ENCODE data around the gene DAB2IP. TPM values are rescaled to one million over a fixed set of nuclear protein-coding genes. Genes with fewer than 3 reads are reported as not detected.

DAB2IP gene
- total and polyA plus RNA-seq, 2 of the 4 experiments (the other 2 are of a cell fraction) = 5.6 to 17.2 TPM

GRCh38 chr9:121774715-121775613, 123.5 kb downstream of the DAB2IP start (continued):
- no peak for TF ChIP-seq MXI1 (IDR thresholded peaks at IDR 0.05; ENCODE audit: borderline replicate concordance, low read depth, low read length)

GRCh38 chr9:121776001-121776738, 124.7 kb downstream of the DAB2IP start:
- Histone ChIP-seq H2AK9ac (replicated peaks; ENCODE audit: low read depth, low read length, poor library complexity) (no peak overlapping the region), H4K5ac (ENCODE audit: low read depth, low read length) (no peak overlapping the region), H2BK120ac (ENCODE audit: low read depth, low read length) (no peak overlapping the region), H2BK15ac (ENCODE audit: low read depth, low read length) (no peak overlapping the region), H3K18ac (ENCODE audit: low read depth, low read length) (no peak overlapping the region), H3K9me3 (ENCODE audit: control insufficient read depth, insufficient read depth, low read length) (0 out of 2 replicates have a peak, but pooled peaks cover 3% of the 10 kb centered on the region), H2BK20ac (ENCODE audit: low read depth, low read length) (no peak overlapping the region), H3K9ac (ENCODE audit: low read depth, low read length) (no peak overlapping the region), H2AK5ac (ENCODE audit: low read depth, low read length) (no peak overlapping the region), H3K56ac (ENCODE audit: extremely low read depth, insufficient read depth, low read length) (no peak overlapping the region), H3K4ac (ENCODE audit: low read depth, low read length) (no peak overlapping the region), H3K27ac (ENCODE audit: insufficient read depth, low read length) (no peak overlapping the region), H3K23ac (ENCODE audit: low read depth, low read length) (no peak overlapping the region), H3K9me1 (ENCODE audit: insufficient read depth, low read length) (peaks cover 3% of the 10 kb centered on the region; the same call in 1 of the 2 replicates), H3K4me2 (ENCODE audit: low read depth, low read length) (no peak overlapping the region), H3K27me3 (ENCODE audit: control insufficient read depth, insufficient read depth, low read length) (no peaks in the 10 kb centered on the region), H3K4me3 (ENCODE audit: insufficient read depth, low read depth, low read length) (no peak overlapping the region), H4K8ac (ENCODE audit: low read depth in 2 of 2, low read length in 2 of 2) (no peak overlapping the region), H3K36me3 (ENCODE audit: control insufficient read depth, insufficient read depth, low read length) (peaks cover 61% of the 10 kb centered on the region), H2AFZ (replicated peaks; ENCODE audit: low read length, poor library complexity) (no peak overlapping the region), H4K91ac (ENCODE audit: insufficient read depth, low read depth, low read length) (no peak overlapping the region), H4K20me1 (ENCODE audit: insufficient read depth, low read length) (no peaks in the 10 kb centered on the region; the same call in 1 of the 2 replicates), H3K79me1 (ENCODE audit: low read depth in 1 of 2, low read length in 2 of 2) (peaks cover 0 to 18% of the 10 kb centered on the region in 2 experiments; a peak in 2 of 4 replicates), H3K4me1 (ENCODE audit: control insufficient read depth, insufficient read depth, low read length) (peaks cover 7% of the 10 kb centered on the region), H3K14ac (replicated peaks; ENCODE audit: low read depth, low read length) (no peak overlapping the region), H2BK5ac (ENCODE audit: low read depth, low read length, poor library complexity, severe bottlenecking) (no peak overlapping the region)
- CTCF ChIA-PET = no interaction called here
- BruUV-seq (replicated peaks) = no TSS peak
- intact Hi-C loops (cut with micrococcal nuclease) (no loop called here), in situ Hi-C loops (cut with MboI; ENCODE audit: low sequenced_read_pairs) (no loop called here), dilution Hi-C loops (cut with HindIII; ENCODE audit: low sequenced_read_pairs, unreplicated experiment) (no loop called here)
- DNase-seq = no peak
- POLR2A ChIA-PET (ENCODE audit: unreplicated experiment) = no interaction called here
- WGBS, 2 experiments (ENCODE audit: extremely low coverage in 2 of 2, insufficient read length in 1 of 2) = 97% methylated on average over 6 of the region's 23 CpGs; no CpG with 5 or more reads in 1 of the 2 experiments
- TF ChIP-seq BHLHE40 (IDR thresholded peaks at IDR 0.05; ENCODE audit: low read depth, low read length) (no peak), SMC3 (IDR thresholded peaks at IDR 0.05; ENCODE audit: low read depth, low read length) (no peak), RFX5 (IDR thresholded peaks at IDR 0.05; ENCODE audit: low read depth, low read length) (no peak), MAZ (IDR thresholded peaks at IDR 0.05; ENCODE audit: borderline replicate concordance, low read depth, low read length) (no peak), POLR2A (IDR thresholded peaks at IDR 0.05; ENCODE audit: low read depth, low read length) (no peak)
- no peak for ATAC-seq (ENCODE audit: low read depth)
